ENCODE measurements around the gene NLK. TPM values are rescaled to one million over a fixed set of nuclear protein-coding genes. Genes with fewer than 3 reads are reported as not detected.

Gene NLK
- total RNA-seq, 1 donor from 2014 or later: 11.8 TPM

- Mint-ChIP-seq H3K27me3 (ENCODE audit: low read depth) (no peaks in the 10 kb centered on the region), H3K9me3 (ENCODE audit: low read depth) (no peaks in the 10 kb centered on the region), H3K36me3 (ENCODE audit: low read depth) (no peaks in the 10 kb centered on the region), H3K4me3 (ENCODE audit: unreplicated experiment) (peak overlapping the region; percentile 82), H3K4me1 (ENCODE audit: low read depth) (peaks cover 70% of the 10 kb centered on the region), H3K27ac (ENCODE audit: unreplicated experiment) (peak overlapping the region; percentile 27)
- DNase-seq (ENCODE audit: low spot score): no peak
- TF ChIP-seq CTCF (IDR thresholded peaks at IDR 0.05): no peak
Measured at GRCh38 chr17:28043296-28043695, 819 bp downstream of the NLK start.

GRCh38 chr17:28043741-28044140 lies 1.3 kb downstream of the NLK start:
- no peak for TF ChIP-seq CTCF (IDR thresholded peaks at IDR 0.05)
- H3K4me1 Mint-ChIP-seq (ENCODE audit: low read depth): peaks cover 74% of the 10 kb centered on the region
- peak overlapping the region; percentile 82 for H3K4me3 Mint-ChIP-seq (ENCODE audit: unreplicated experiment)
- H3K36me3 Mint-ChIP-seq (ENCODE audit: low read depth): no peaks in the 10 kb centered on the region
- no peak for DNase-seq (ENCODE audit: low spot score)
- no peaks in the 10 kb centered on the region for H3K27me3 Mint-ChIP-seq (ENCODE audit: low read depth)
- no peaks in the 10 kb centered on the region for H3K9me3 Mint-ChIP-seq (ENCODE audit: low read depth)
- peak overlapping the region; percentile 27 for H3K27ac Mint-ChIP-seq (ENCODE audit: unreplicated experiment)

GRCh38 chr17:28045304-28045703 lies 2.8 kb downstream of the NLK start:
- no peaks in the 10 kb centered on the region for H3K27me3 Mint-ChIP-seq (ENCODE audit: low read depth)
- no peak for DNase-seq (ENCODE audit: low spot score)
- H3K4me1 Mint-ChIP-seq (ENCODE audit: low read depth): peaks cover 80% of the 10 kb centered on the region
- H3K27ac Mint-ChIP-seq (ENCODE audit: unreplicated experiment): no peak overlapping the region
- H3K9me3 Mint-ChIP-seq (ENCODE audit: low read depth): no peaks in the 10 kb centered on the region
- H3K4me3 Mint-ChIP-seq (ENCODE audit: unreplicated experiment): no peak overlapping the region
- H3K36me3 Mint-ChIP-seq (ENCODE audit: low read depth): no peaks in the 10 kb centered on the region
- no peak for TF ChIP-seq CTCF (IDR thresholded peaks at IDR 0.05)

- TF ChIP-seq CTCF (IDR thresholded peaks at IDR 0.05): no peak
- no peak overlapping the region for H3K4me3 Mint-ChIP-seq (ENCODE audit: unreplicated experiment)
- no peak overlapping the region for H3K27ac Mint-ChIP-seq (ENCODE audit: unreplicated experiment)
- no peaks in the 10 kb centered on the region for H3K9me3 Mint-ChIP-seq (ENCODE audit: low read depth)
- H3K36me3 Mint-ChIP-seq (ENCODE audit: low read depth): no peaks in the 10 kb centered on the region
- H3K27me3 Mint-ChIP-seq (ENCODE audit: low read depth): no peaks in the 10 kb centered on the region
- H3K4me1 Mint-ChIP-seq (ENCODE audit: low read depth): peaks cover 73% of the 10 kb centered on the region
- DNase-seq (ENCODE audit: low spot score): no peak
Measured at GRCh38 chr17:28046034-28046825, 3.8 kb downstream of the NLK start.

GRCh38 chr17:28047806-28048205 lies 5.3 kb downstream of the NLK start:
- no peak for TF ChIP-seq CTCF (IDR thresholded peaks at IDR 0.05)
- no peak for DNase-seq (ENCODE audit: low spot score)

More at GRCh38 chr17:28047806-28048205, 5.3 kb downstream of the NLK start:
- no peak overlapping the region for H3K4me3 Mint-ChIP-seq (ENCODE audit: unreplicated experiment)
- no peaks in the 10 kb centered on the region for H3K9me3 Mint-ChIP-seq (ENCODE audit: low read depth)
- H3K4me1 Mint-ChIP-seq (ENCODE audit: low read depth): peaks cover 71% of the 10 kb centered on the region
- H3K36me3 Mint-ChIP-seq (ENCODE audit: low read depth): no peaks in the 10 kb centered on the region
- no peaks in the 10 kb centered on the region for H3K27me3 Mint-ChIP-seq (ENCODE audit: low read depth)
- H3K27ac Mint-ChIP-seq (ENCODE audit: unreplicated experiment): peak overlapping the region; percentile 27

All from chondrocyte (in vitro differentiated cells).